Lung (tissue), 12 donors: Measurements from ENCODE around the gene SLC22A4. TPM values are rescaled to one million over a fixed set of nuclear protein-coding genes. Genes with fewer than 3 reads are reported as not detected.

Experiments used
- ATAC-seq: fragments of 200-7000 bp; cut with Tn5 transposase; one replicate; pipeline ENCODE4 v1.9.1; 2020; ENCODE audit warnings: moderate number of reproducible peaks; ENCODE audit not compliant: insufficient read depth, low FRiP score
- DNase-seq, 3 donors: peaks; one replicate each; pipeline ENCODE4 v3.0.0-alpha.2; 2013 to 2017
- H3K27ac ChIP-seq, 2 donors: one replicate each; pipeline ENCODE4 v1.5.1; 2013; ENCODE audit warnings: mild to moderate bottlenecking in 2 of 2, moderate library complexity in 2 of 2, control low read depth in 1 of 2, inconsistent platforms in 1 of 2, low read depth in 1 of 2, low read length in 1 of 2
- H3K27me3 ChIP-seq, 3 donors: one replicate each; pipeline ENCODE4 v1.5.1; 2013; ENCODE audit warnings: low read length in 2 of 3; ENCODE audit not compliant: control insufficient read depth in 3 of 3, insufficient read depth in 3 of 3
- H3K36me3 ChIP-seq, 4 donors: one replicate each; pipeline ENCODE4 v1.5.1; 2013; ENCODE audit warnings: low read length in 4 of 4, mild to moderate bottlenecking in 1 of 4, moderate library complexity in 1 of 4; ENCODE audit not compliant: control insufficient read depth in 4 of 4, insufficient read depth in 4 of 4
- H3K4me1 ChIP-seq, 5 donors: one replicate each; pipeline ENCODE4 v1.5.1; 2013; ENCODE audit warnings: low read length in 5 of 5, mild to moderate bottlenecking in 2 of 5, moderate library complexity in 1 of 5; ENCODE audit not compliant: control insufficient read depth in 5 of 5, insufficient read depth in 5 of 5
- H3K4me3 ChIP-seq: one replicate; pipeline ENCODE4 v1.5.1; 2013; ENCODE audit warnings: mild to moderate bottlenecking, control low read depth, moderate library complexity
- H3K9ac ChIP-seq, 2 donors: one replicate each; pipeline ENCODE4 v1.5.1; 2013; ENCODE audit warnings: low read length in 2 of 2, control low read depth in 1 of 2; ENCODE audit not compliant: insufficient read depth in 1 of 2
- H3K9me3 ChIP-seq, 4 donors: one replicate each; pipeline ENCODE4 v1.5.1; 2013; ENCODE audit warnings: low read length in 3 of 4, mild to moderate bottlenecking in 1 of 4, moderate library complexity in 1 of 4; ENCODE audit not compliant: control insufficient read depth in 4 of 4, insufficient read depth in 3 of 4
- CTCF ChIP-seq: IDR thresholded peaks from 2 replicates; pipeline ENCODE4 v1.5.1; 2012; ENCODE audit warnings: mild to moderate bottlenecking; ENCODE audit errors: control extremely low read depth, extremely low read depth
- WGBS, 2 donors: extraction: QIAGEN DNeasy Blood & Tissue Kit; methylation state at CpG; one replicate each; pipeline ENCODE4 v1.1.7; 2013; 5-methylcytosine and 5-hydroxymethylcytosine counted together
- polyA plus RNA-seq, 2 donors: library from polyadenylated mRNA; stranded (reverse); fragments of 200-250 nt; gene quantifications; one replicate each; pipeline ENCODE4 v1.2.1, GENCODE V29; 2013
- total RNA-seq, 2 donors: library from RNA; depleted of rRNA in 1 of 2; stranded (reverse); fragments of >200 nt in 1 of 2; gene quantifications; one replicate each; pipeline ENCODE4 v1.2.1, GENCODE V29; 2014 to 2021
- donor health status: control.
- donor health status: control.
- donor health status: Bipolar disorder and iron deficiency.
- donor health status: healthy.
- donor health status: DM: yes; HTN: yes; CAD: no.

Gene SLC22A4
- total and polyA plus RNA-seq, 4 donors: 3.6 to 18.1 (median 13.3) TPM

- peaks cover 0 to 8% (median 0%) of the 10 kb centered on the region in 5 donors for H3K4me1 ChIP-seq
- no peaks in the 10 kb centered on the region for H3K27me3 ChIP-seq
- DNase-seq (no peak), ATAC-seq (no peak)
- TF ChIP-seq CTCF: no peak
- no peak overlapping the region for H3K27ac ChIP-seq
- H3K4me3 ChIP-seq: no peak overlapping the region
- peaks cover 0 to 5% (median 1%) of the 10 kb centered on the region in 4 donors for H3K36me3 ChIP-seq
- H3K9me3 ChIP-seq: no peaks in the 10 kb centered on the region
- no peak overlapping the region for H3K9ac ChIP-seq
- WGBS, 2 donors: 92 to 96% methylated on average over 16 of the region's 16 CpGs
Observed at GRCh38 chr5:132376694-132377641, 82.8 kb downstream of the SLC22A4 start.

- DNase-seq (no peak), ATAC-seq (no peak)
- Histone ChIP-seq H3K9ac (no peak overlapping the region), H3K27ac (no peak overlapping the region), H3K36me3 (peaks cover 0 to 5% (median 1%) of the 10 kb centered on the region in 4 donors), H3K4me1 (peaks cover 0 to 2% (median 0%) of the 10 kb centered on the region in 5 donors), H3K27me3 (no peaks in the 10 kb centered on the region), H3K9me3 (no peaks in the 10 kb centered on the region), H3K4me3 (no peak overlapping the region)
- no peak for TF ChIP-seq CTCF
- WGBS, 2 donors: 83 to 88% methylated on average over 7 of the region's 7 CpGs
Observed at GRCh38 chr5:132377738-132378137, 83.5 kb downstream of the SLC22A4 start.

GRCh38 chr5:132378580-132378979 lies 84.4 kb downstream of the SLC22A4 start:
- Histone ChIP-seq H3K27me3 (no peaks in the 10 kb centered on the region), H3K9me3 (no peaks in the 10 kb centered on the region), H3K4me1 (no peaks in the 10 kb centered on the region), H3K36me3 (peaks cover 0 to 7% (median 1%) of the 10 kb centered on the region in 4 donors), H3K4me3 (no peak overlapping the region), H3K27ac (no peak overlapping the region), H3K9ac (no peak overlapping the region)
- ATAC-seq (no peak), DNase-seq (no peak)
- TF ChIP-seq CTCF: no peak
- 91 to 94% methylated on average over 3 of the region's 3 CpGs for WGBS, 2 donors
